GM18867 (cell line): ENCODE measurements around the gene CNNM3.

ENCODE experiments used
- ATAC-seq: cut with Tn5 transposase; IDR thresholded peaks from one replicate; pipeline ENCODE4 v1.9.1; 2021; ENCODE audit warnings: mild to moderate bottlenecking, moderate library complexity; ENCODE audit not compliant: unreplicated experiment

Gene CNNM3

DNA sequence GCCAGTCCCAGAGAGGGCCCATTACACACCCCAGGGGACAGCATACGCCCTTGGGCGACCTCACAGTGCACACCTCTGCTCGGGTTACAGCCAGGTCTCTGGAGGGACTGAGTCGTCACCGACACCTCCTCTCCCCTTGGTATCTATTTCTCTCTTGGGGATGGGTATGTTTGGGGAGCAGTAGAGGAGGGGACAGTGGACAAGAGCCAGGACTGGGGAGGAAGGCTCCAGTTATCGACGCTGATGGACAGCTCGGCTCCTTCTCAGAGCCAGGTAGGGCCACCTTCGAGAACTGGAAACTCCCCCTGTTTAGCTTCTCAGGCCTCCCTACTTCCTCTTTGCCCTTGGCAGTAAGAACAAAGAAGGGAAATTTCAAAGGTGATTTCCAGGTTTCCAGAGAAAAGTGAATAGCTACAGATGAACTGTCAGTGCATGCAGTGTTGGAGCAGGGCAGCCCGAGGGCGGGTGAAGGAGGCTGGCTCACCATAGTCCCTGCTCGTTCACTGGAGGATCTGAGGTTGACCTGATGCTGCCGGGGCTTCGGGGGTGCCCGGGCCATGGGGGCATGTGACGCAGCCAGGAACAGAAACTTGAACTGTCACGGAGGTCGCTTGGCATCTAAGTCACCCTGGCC, 58.2 kb downstream of the CNNM3 start:
- ATAC-seq, result peak; percentile 44

- ATAC-seq, result no peak
Measured at GRCh38 chr2:96875498-96876268, 59.6 kb downstream of the CNNM3 start.

- ATAC-seq, result no peak
Measured at GRCh38 chr2:96876269-96877041, 60.4 kb downstream of the CNNM3 start.

DNA sequence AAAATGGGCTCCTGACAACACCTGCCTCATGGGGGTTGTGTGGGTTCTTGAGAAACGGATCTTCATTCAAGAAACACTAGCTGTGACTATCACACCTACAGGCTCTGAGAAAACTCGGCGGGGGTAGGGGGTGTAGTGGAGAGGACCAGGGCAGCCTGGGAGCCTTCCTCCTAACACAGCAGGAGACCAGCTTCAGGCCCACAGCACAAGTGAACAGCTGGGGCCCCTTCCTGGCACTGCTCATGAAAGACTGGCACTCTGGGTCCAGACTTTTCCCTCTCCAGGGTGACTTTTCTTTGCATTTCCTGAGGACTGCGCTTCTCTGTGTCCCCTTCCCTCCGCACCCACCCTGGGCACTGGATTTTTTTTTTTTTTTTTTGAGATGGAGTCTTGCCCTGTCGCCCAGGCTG, 61.0 kb downstream of the CNNM3 start:
- no peak for ATAC-seq

GRCh38 chr2:96877631-96878092, 61.6 kb downstream of the CNNM3 start:
- no peak for ATAC-seq

GRCh38 chr2:96878171-96878570, 62.1 kb downstream of the CNNM3 start:
- no peak for ATAC-seq

- ATAC-seq, result no peak
Measured at GRCh38 chr2:96878796-96879544, 62.9 kb downstream of the CNNM3 start.

DNA sequence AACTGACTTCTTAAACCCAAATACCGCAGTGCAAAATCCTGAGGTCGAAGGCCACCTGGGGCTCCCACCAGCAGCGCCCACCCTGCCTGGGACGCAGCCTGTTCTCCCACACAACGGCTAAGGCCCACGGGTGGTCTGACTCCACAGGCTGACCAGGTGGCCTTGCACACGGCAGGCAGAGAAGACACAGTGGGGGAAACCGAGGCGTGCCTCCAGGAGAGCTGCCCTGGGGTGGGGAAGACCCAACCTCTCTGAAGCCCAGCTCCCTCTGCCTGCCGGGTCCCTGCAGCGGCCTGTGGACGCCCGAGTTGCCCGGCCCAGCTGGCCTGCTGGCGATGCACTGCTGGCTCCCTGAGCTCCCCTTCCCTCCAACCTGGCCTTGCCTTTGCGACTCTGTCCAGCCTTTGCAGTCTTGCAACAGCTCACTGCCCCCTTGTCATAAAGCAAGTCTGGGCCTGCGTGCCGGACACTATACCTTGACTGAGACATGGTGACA, 63.5 kb downstream of the CNNM3 start:
- no peak for ATAC-seq

DNA sequence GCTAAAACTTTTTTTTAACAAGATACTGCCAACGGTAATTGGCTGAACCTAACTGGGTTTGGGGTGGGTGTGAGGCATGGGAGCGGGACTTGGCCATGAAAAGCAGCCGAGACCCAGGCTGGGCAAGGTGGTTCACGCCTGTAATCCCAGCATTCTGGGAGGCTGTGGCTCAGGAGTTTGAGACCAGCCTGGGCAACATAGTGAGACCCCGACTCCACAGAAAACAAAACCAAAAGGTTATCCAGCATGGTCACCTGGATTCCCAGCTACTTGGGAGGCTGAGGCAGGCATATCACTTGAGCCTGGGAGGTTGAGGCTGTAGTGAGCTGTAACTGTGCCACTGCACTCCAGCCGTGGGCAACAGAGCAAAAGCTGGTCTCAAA, 64.8 kb downstream of the CNNM3 start:
- no peak for ATAC-seq

GRCh38 chr2:96881349-96882195, 65.5 kb downstream of the CNNM3 start:
- no peak for ATAC-seq

GRCh38 chr2:96882230-96882629, 66.2 kb downstream of the CNNM3 start:
- ATAC-seq, result no peak

- ATAC-seq, result no peak
Measured at GRCh38 chr2:96882906-96883305, 66.8 kb downstream of the CNNM3 start.

DNA sequence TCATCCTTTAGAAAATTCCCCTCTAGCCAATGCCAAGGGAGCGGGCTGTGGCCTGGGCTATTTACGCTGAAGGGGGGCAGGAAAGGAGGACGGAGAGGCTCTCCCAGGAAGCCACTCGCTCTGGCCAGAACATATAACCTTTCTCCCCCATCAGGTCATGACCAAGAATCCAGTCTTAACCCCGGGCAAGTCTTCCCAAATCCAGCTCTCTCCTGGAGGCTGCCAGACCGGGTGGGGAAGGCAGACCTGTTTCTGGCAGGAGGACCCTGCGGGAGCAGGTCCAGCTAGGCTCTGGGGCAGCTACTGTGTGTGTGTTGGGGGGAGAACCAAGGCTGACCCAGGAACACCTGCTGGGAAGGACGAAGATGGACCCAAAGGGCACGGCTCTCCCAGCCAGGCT, 67.2 kb downstream of the CNNM3 start:
- no peak for ATAC-seq
